ENCODE results near the gene CEMIP.

DNA sequence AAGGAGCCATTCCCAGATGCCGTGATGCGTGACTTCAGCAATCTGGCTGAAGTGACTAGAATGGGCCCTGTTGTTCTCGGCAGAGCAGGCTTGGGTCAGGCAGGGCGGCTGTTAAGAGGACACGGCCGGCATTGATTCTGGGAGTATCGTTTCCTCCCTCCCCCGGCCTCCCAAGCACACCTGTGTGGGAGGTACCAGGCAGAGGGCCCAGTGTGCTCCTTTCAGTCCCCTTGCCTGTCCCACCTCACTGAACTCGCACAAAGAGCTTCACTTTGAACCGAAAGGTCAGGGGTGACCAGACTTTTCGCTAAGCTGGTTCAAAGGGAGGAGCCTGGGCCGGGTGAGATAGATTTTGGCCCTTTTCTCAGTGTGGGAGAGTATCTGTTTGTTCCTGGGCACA lies 92.7 kb downstream of the CEMIP start:
- TF ChIP-seq, protein P1, sequence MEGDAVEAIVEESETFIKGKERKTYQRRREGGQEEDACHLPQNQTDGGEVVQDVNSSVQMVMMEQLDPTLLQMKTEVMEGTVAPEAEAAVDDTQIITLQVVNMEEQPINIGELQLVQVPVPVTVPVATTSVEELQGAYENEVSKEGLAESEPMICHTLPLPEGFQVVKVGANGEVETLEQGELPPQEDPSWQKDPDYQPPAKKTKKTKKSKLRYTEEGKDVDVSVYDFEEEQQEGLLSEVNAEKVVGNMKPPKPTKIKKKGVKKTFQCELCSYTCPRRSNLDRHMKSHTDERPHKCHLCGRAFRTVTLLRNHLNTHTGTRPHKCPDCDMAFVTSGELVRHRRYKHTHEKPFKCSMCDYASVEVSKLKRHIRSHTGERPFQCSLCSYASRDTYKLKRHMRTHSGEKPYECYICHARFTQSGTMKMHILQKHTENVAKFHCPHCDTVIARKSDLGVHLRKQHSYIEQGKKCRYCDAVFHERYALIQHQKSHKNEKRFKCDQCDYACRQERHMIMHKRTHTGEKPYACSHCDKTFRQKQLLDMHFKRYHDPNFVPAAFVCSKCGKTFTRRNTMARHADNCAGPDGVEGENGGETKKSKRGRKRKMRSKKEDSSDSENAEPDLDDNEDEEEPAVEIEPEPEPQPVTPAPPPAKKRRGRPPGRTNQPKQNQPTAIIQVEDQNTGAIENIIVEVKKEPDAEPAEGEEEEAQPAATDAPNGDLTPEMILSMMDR (IDR thresholded peaks at IDR 0.05): no peak
- no peak for TF ChIP-seq POLR2A (IDR thresholded peaks at IDR 0.05)

Measured in lower leg skin (tissue), 3 donors.